ENCODE results near the gene UMOD.

DNA sequence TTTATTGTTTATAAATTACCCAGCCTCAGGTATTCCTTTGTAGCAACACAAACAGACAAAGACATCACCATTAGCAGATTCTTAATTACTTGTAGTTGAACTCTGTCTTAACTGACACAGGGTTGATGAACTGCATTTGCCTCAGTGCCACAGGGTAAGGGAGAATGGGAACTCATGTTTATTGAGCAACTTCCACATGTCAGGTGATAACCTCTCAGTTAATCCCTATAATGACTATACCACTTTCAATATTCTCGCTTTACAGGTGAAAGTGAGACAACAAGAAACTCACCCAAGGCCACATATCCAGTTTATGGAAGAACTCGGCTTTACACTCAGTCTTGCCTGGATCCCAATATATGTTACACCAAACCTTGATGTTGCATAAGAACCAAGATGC, 43.4 kb upstream of the UMOD start:
- TF ChIP-seq RAD21 (IDR thresholded peaks at IDR 0.05) = no peak
- TF ChIP-seq, protein P1, sequence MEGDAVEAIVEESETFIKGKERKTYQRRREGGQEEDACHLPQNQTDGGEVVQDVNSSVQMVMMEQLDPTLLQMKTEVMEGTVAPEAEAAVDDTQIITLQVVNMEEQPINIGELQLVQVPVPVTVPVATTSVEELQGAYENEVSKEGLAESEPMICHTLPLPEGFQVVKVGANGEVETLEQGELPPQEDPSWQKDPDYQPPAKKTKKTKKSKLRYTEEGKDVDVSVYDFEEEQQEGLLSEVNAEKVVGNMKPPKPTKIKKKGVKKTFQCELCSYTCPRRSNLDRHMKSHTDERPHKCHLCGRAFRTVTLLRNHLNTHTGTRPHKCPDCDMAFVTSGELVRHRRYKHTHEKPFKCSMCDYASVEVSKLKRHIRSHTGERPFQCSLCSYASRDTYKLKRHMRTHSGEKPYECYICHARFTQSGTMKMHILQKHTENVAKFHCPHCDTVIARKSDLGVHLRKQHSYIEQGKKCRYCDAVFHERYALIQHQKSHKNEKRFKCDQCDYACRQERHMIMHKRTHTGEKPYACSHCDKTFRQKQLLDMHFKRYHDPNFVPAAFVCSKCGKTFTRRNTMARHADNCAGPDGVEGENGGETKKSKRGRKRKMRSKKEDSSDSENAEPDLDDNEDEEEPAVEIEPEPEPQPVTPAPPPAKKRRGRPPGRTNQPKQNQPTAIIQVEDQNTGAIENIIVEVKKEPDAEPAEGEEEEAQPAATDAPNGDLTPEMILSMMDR (IDR thresholded peaks at IDR 0.05; ENCODE audit: low read depth, low read length, missing input control) = no peak

All from liver (tissue), 3 donors.